Ascending aorta (tissue), 2 donors: ENCODE results near the gene URI1. TPM values are rescaled to one million over a fixed set of nuclear protein-coding genes. Genes with fewer than 3 reads are reported as not detected.

Experiments
- DNase-seq, 2 donors: peaks; one replicate each; pipeline ENCODE4 v3.0.0-alpha.2; 2019; ENCODE audit warnings: low spot score in 2 of 2
- H3K27ac ChIP-seq, 2 donors: fragments of 200-600 bp; sonication (generic); one replicate each; pipeline ENCODE4 v1.5.1; 2016 to 2017; ENCODE audit warnings: mild to moderate bottlenecking in 1 of 2
- H3K27me3 ChIP-seq: fragments of 200-600 bp; sonication (generic); one replicate; pipeline ENCODE4 v1.5.1; 2017
- H3K36me3 ChIP-seq, 2 donors: fragments of 200-600 bp; sonication (generic); one replicate each; pipeline ENCODE4 v1.5.1; 2016
- H3K4me1 ChIP-seq, 2 donors: fragments of 200-600 bp; sonication (generic); one replicate each; pipeline ENCODE4 v1.5.1; 2016 to 2017; ENCODE audit warnings: mild to moderate bottlenecking in 1 of 2
- H3K4me3 ChIP-seq, 2 donors: fragments of 200-600 bp; sonication (generic); one replicate each; pipeline ENCODE4 v1.5.1; 2016 to 2017; ENCODE audit warnings: mild to moderate bottlenecking in 1 of 2
- H3K9me3 ChIP-seq, 2 donors: fragments of 200-600 bp; sonication (generic); one replicate each; pipeline ENCODE4 v1.5.1; 2016
- intact Hi-C: fragments of 100-400 bp; cut with DNase I; formaldehyde crosslinking; loops from one replicate; pipeline ENCODE4 v1.15.1; 2023
- total RNA-seq: library from RNA; depleted of rRNA; stranded (reverse); fragments of >200 nt; gene quantifications from one replicate; pipeline ENCODE4 v1.1.0, GENCODE V29; 2016
- TF ChIP-seq, protein P1 (sequence below), 3 experiments: fragments of 200-600 bp in 2 of 3; fragments of 450-650 bp in 1 of 3; sonication (generic) in 2 of 3; IDR thresholded peaks; one replicate each; pipeline ENCODE4 v1.5.1; 2016 to 2019; ENCODE audit warnings: antibody characterized with exemption in 3 of 3, mild to moderate bottlenecking in 1 of 3, moderate library complexity in 1 of 3

URI1 gene
- total RNA-seq, 1 donor from 2014 or later, result 23.8 TPM

DNA sequence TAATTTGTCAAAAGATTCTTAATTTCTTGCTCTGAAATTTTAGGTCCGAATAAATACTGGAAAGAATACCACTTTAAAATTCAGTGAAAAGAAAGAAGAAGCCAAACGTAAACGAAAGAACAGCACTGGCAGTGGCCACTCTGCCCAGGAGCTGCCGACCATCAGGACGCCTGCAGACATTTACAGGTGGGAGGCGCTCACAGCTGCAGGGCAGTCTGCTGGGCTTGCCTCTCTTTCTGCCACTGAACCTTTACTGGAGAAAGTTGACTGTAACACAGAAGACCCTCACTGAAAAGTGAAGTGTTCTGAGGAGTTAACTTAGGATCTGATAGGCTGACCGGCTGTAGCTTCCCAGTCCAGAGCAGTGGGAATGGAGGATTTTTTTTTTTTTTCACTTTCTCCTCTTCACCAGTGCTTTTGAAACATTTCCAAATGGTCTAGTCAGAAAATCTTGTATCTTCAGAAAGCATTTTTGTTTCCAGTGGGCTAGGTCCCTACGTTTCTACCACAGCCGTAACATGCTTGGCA lies 69.1 kb downstream of the URI1 start:
- peaks cover 21 to 35% of the 10 kb centered on the region in 2 donors for H3K36me3 ChIP-seq

DNA sequence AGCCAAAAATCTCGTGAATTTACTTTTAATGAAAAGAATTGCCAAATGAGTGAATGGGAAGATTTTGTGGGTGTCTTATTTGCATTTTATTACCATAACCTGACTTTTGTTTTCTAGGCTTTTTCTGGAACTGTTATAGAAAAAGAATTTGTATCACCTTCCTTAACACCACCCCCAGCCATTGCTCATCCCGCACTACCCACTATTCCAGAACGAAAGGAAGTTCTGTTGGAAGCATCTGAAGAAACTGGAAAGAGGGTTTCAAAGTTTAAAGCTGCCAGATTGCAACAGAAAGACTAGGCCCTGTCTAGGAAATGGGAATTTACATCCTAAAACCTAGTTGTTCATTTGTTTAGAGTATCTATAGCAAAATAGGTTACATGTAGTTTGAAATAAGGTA lies 72.7 kb downstream of the URI1 start:
- no peak for DNase-seq
- Histone ChIP-seq H3K4me3 (no peak overlapping the region), H3K27ac (no peak overlapping the region), H3K4me1 (no peaks in the 10 kb centered on the region), H3K36me3 (peaks cover 17 to 20% of the 10 kb centered on the region in 2 donors), H3K27me3 (no peaks in the 10 kb centered on the region), H3K9me3 (no peaks in the 10 kb centered on the region)
- intact Hi-C loops, result no loop called here
- TF ChIP-seq, protein P1, sequence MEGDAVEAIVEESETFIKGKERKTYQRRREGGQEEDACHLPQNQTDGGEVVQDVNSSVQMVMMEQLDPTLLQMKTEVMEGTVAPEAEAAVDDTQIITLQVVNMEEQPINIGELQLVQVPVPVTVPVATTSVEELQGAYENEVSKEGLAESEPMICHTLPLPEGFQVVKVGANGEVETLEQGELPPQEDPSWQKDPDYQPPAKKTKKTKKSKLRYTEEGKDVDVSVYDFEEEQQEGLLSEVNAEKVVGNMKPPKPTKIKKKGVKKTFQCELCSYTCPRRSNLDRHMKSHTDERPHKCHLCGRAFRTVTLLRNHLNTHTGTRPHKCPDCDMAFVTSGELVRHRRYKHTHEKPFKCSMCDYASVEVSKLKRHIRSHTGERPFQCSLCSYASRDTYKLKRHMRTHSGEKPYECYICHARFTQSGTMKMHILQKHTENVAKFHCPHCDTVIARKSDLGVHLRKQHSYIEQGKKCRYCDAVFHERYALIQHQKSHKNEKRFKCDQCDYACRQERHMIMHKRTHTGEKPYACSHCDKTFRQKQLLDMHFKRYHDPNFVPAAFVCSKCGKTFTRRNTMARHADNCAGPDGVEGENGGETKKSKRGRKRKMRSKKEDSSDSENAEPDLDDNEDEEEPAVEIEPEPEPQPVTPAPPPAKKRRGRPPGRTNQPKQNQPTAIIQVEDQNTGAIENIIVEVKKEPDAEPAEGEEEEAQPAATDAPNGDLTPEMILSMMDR (IDR thresholded peaks at IDR 0.05), result no peak

More for the DNA sequence above, 69.1 kb downstream of the URI1 start:
- H3K4me1 ChIP-seq, result no peaks in the 10 kb centered on the region
- no peak for DNase-seq
- no peaks in the 10 kb centered on the region for H3K27me3 ChIP-seq
- no peak overlapping the region for H3K27ac ChIP-seq
- H3K4me3 ChIP-seq, result no peak overlapping the region
- TF ChIP-seq, protein P1 (IDR thresholded peaks at IDR 0.05), result no peak
- no peaks in the 10 kb centered on the region for H3K9me3 ChIP-seq
- intact Hi-C loops, result no loop called here

DNA sequence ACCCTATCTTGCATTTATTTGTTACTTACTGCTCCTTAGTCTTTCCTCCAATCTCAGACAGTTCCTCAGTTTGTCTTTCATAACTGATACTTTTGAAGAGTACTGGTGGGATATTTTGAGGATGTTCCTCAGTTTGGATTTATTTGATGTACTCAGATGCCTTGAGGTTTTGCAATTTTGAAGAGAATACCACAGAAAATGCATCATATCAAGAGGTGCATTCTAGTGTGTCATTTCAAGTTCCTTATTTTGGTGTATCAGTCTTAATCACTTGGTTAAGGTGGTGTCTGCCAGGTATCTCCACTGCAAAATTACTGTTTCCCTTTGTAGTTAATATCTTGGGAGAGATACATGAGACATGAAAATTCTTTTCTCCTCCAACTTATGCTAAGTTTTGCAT lies 75.1 kb downstream of the URI1 start:
- Histone ChIP-seq H3K9me3 (no peaks in the 10 kb centered on the region), H3K4me3 (no peak overlapping the region), H3K27me3 (no peaks in the 10 kb centered on the region), H3K36me3 (peaks cover 11 to 13% of the 10 kb centered on the region in 2 donors), H3K4me1 (no peaks in the 10 kb centered on the region), H3K27ac (no peak overlapping the region)
- intact Hi-C loops, result no loop called here
- no peak for DNase-seq
- TF ChIP-seq, protein P1 (IDR thresholded peaks at IDR 0.05), result no peak

DNA sequence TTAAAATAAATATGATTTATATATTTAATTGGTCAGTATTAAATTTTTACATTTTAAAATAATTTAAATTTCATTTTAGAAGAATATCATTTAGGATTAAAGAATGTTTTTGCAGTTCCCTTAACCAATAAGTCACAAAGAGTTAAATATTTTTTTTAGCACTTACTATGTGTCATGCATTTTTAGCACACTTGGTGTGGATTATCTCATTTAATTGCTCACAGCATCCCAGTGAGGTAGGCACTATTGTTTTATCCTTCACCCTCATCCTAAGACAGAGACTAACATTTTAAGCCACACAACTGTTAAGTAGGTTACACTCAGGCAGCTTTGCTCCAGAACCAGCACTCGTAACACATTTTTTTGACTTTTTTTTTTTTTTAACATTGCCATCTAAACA lies 78.2 kb downstream of the URI1 start:
- intact Hi-C loops, result no loop called here
- H3K4me3 ChIP-seq, result no peak overlapping the region
- DNase-seq, result no peak
- no peak overlapping the region for H3K27ac ChIP-seq
- H3K27me3 ChIP-seq, result no peaks in the 10 kb centered on the region
- H3K4me1 ChIP-seq, result no peaks in the 10 kb centered on the region
- TF ChIP-seq, protein P1 (IDR thresholded peaks at IDR 0.05), result no peak
- peaks cover 4 to 8% of the 10 kb centered on the region in 2 donors for H3K36me3 ChIP-seq
- H3K9me3 ChIP-seq, result no peaks in the 10 kb centered on the region

DNA sequence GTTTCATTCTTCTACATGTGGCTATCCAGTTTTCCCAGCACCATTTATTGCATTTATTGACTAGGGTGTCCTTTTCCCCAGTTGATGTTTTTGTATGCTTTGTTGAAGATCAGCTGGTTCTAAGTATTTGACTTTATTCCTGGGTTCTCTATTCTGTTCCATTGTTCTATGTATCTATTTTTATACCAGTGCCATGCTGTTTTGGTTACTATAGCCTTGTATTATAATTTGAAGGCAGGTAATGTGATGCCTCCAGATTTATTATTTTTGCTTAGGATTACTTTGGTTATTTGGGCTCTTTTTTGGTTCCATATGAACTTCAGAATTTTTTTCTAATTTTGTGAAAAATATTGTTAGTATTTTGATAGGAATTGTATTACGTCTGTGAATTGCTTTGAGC lies 80.6 kb downstream of the URI1 start:
- Histone ChIP-seq H3K27me3 (no peaks in the 10 kb centered on the region), H3K27ac (no peak overlapping the region), H3K36me3 (peaks cover 2 to 8% of the 10 kb centered on the region in 2 donors), H3K4me1 (no peaks in the 10 kb centered on the region), H3K9me3 (no peaks in the 10 kb centered on the region), H3K4me3 (no peak overlapping the region)
- intact Hi-C loops, result no loop called here
- TF ChIP-seq, protein P1 (IDR thresholded peaks at IDR 0.05), result no peak
- DNase-seq, result no peak

DNA sequence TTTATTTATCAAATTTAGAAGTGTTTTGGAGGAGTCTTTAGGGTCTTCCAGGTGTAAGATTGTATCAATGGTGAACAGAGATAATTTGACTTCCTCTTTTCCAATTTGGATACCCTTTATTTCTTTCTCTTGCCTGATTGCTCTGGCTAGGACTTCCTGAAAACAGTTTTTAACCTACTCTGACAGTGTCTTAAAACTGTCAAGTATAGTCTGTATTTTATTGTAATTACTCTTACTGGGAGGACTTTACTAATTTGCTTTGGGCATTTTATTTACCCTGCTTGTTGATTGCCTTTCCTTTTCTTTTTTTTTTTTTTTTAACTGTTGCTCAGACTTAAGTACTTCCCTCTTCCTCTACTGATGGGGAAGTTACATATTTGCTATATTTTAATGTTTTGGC lies 81.3 kb downstream of the URI1 start:
- no peak for DNase-seq
- Histone ChIP-seq H3K36me3 (peaks cover 0 to 8% of the 10 kb centered on the region in 2 donors), H3K27ac (no peak overlapping the region), H3K4me1 (no peaks in the 10 kb centered on the region), H3K27me3 (no peaks in the 10 kb centered on the region), H3K4me3 (no peak overlapping the region), H3K9me3 (no peaks in the 10 kb centered on the region)
- intact Hi-C loops, result no loop called here
- TF ChIP-seq, protein P1 (IDR thresholded peaks at IDR 0.05), result no peak
